Measurements from ENCODE around the gene CXXC5. TPM values are rescaled to one million over a fixed set of nuclear protein-coding genes. Genes with fewer than 3 reads are reported as not detected.

Gene CXXC5
- total RNA-seq, 1 experiment from 2014 or later = 7.8 TPM

- TF ChIP-seq CTCF (IDR thresholded peaks at IDR 0.05; ENCODE audit: unreplicated experiment) = no peak
- CTCF ChIA-PET = interaction anchor here (1.5 to 4.0 kb wide), 2 partner anchors 11 to 102 kb away, joined by 3 to 16 read pairs; no protein-coding TSS in a partner anchor
- BruUV-seq (replicated peaks) = no TSS peak
- no peaks in the 10 kb centered on the region for H3K27me3 Mint-ChIP-seq (ENCODE audit: insufficient read depth, unreplicated experiment)
- no peak overlapping the region for H3K4me3 Mint-ChIP-seq (ENCODE audit: unreplicated experiment)
- no peaks in the 10 kb centered on the region for H3K9me3 Mint-ChIP-seq (ENCODE audit: unreplicated experiment)
- no peak for DNase-seq (ENCODE audit: unreplicated experiment)
- H3K4me1 Mint-ChIP-seq (ENCODE audit: insufficient read depth, unreplicated experiment) = peaks cover 26% of the 10 kb centered on the region
- H3K36me3 Mint-ChIP-seq (ENCODE audit: insufficient read depth, unreplicated experiment) = peaks cover 5% of the 10 kb centered on the region
- POLR2A ChIA-PET = no interaction called here
- intact Hi-C loops (cut with micrococcal nuclease) = no loop called here
- no peak overlapping the region for H3K27ac Mint-ChIP-seq (ENCODE audit: low read depth, unreplicated experiment)
Observed at GRCh38 chr5:139663207-139664085, 15.3 kb downstream of the CXXC5 start.

- no TSS peak for BruUV-seq (replicated peaks)
- Mint-ChIP-seq H3K4me3 (ENCODE audit: unreplicated experiment) (no peak overlapping the region), H3K27me3 (ENCODE audit: insufficient read depth, unreplicated experiment) (no peaks in the 10 kb centered on the region), H3K4me1 (ENCODE audit: insufficient read depth, unreplicated experiment) (peaks cover 20% of the 10 kb centered on the region), H3K36me3 (ENCODE audit: insufficient read depth, unreplicated experiment) (no peaks in the 10 kb centered on the region), H3K27ac (ENCODE audit: low read depth, unreplicated experiment) (no peak overlapping the region), H3K9me3 (ENCODE audit: unreplicated experiment) (no peaks in the 10 kb centered on the region)
- ChIA-PET CTCF (interaction anchor here (0.6 to 8.1 kb wide), 5 partner anchors 12 to 102 kb away, joined by 3 to 67 read pairs (median 3); no protein-coding TSS in a partner anchor), POLR2A (interaction anchor here (1.1 kb wide), 1 partner anchor 17 kb away, joined by 3 read pairs; no protein-coding TSS in a partner anchor)
- no peak for DNase-seq (ENCODE audit: unreplicated experiment)
- intact Hi-C loops (cut with micrococcal nuclease) = no loop called here
- no peak for TF ChIP-seq CTCF (IDR thresholded peaks at IDR 0.05; ENCODE audit: unreplicated experiment)
Observed at GRCh38 chr5:139664086-139664693, 16.0 kb downstream of the CXXC5 start.

GRCh38 chr5:139664727-139665351, 16.7 kb downstream of the CXXC5 start:
- no peak for TF ChIP-seq CTCF (IDR thresholded peaks at IDR 0.05; ENCODE audit: unreplicated experiment)
- H3K36me3 Mint-ChIP-seq (ENCODE audit: insufficient read depth, unreplicated experiment) = no peaks in the 10 kb centered on the region
- H3K4me1 Mint-ChIP-seq (ENCODE audit: insufficient read depth, unreplicated experiment) = peaks cover 24% of the 10 kb centered on the region
- H3K27me3 Mint-ChIP-seq (ENCODE audit: insufficient read depth, unreplicated experiment) = no peaks in the 10 kb centered on the region
- no TSS peak for BruUV-seq (replicated peaks)
- no peak overlapping the region for H3K4me3 Mint-ChIP-seq (ENCODE audit: unreplicated experiment)
- CTCF ChIA-PET = interaction anchor here (0.6 to 8.1 kb wide), 5 partner anchors 10 to 101 kb away, joined by 3 to 67 read pairs (median 3); no protein-coding TSS in a partner anchor
- intact Hi-C loops (cut with micrococcal nuclease) = no loop called here
- no peaks in the 10 kb centered on the region for H3K9me3 Mint-ChIP-seq (ENCODE audit: unreplicated experiment)
- H3K27ac Mint-ChIP-seq (ENCODE audit: low read depth, unreplicated experiment) = no peak overlapping the region
- no peak for DNase-seq (ENCODE audit: unreplicated experiment)
- POLR2A ChIA-PET = interaction anchor here (1.1 kb wide), 1 partner anchor 18 kb away, joined by 3 read pairs; no protein-coding TSS in a partner anchor

- H3K4me1 Mint-ChIP-seq (ENCODE audit: insufficient read depth, unreplicated experiment) = peaks cover 23% of the 10 kb centered on the region
- TF ChIP-seq CTCF (IDR thresholded peaks at IDR 0.05; ENCODE audit: unreplicated experiment) = no peak
- H3K9me3 Mint-ChIP-seq (ENCODE audit: unreplicated experiment) = no peaks in the 10 kb centered on the region
- H3K27ac Mint-ChIP-seq (ENCODE audit: low read depth, unreplicated experiment) = no peak overlapping the region
- BruUV-seq (replicated peaks) = no TSS peak
- H3K27me3 Mint-ChIP-seq (ENCODE audit: insufficient read depth, unreplicated experiment) = no peaks in the 10 kb centered on the region
- H3K4me3 Mint-ChIP-seq (ENCODE audit: unreplicated experiment) = no peak overlapping the region
- H3K36me3 Mint-ChIP-seq (ENCODE audit: insufficient read depth, unreplicated experiment) = no peaks in the 10 kb centered on the region
- no peak for DNase-seq (ENCODE audit: unreplicated experiment)
- CTCF ChIA-PET = interaction anchor here (0.8 to 8.1 kb wide), 5 partner anchors 10 to 100 kb away, joined by 3 to 67 read pairs (median 5); no protein-coding TSS in a partner anchor
- POLR2A ChIA-PET = no interaction called here
- intact Hi-C loops (cut with micrococcal nuclease) = no loop called here
Observed at GRCh38 chr5:139665626-139666025, 17.5 kb downstream of the CXXC5 start.
